Fibroblast of pulmonary artery (primary cell): Measurements from ENCODE around the gene GOT2.
"Not testable (repeated sequence)": the region's sequence is repeated elsewhere in the genome, so short reads cannot be mapped to it uniquely, and the experiment has no call there.

Experiments
- DNase-seq: peaks from one replicate; pipeline ENCODE4 v3.0.0-alpha.2; 2010; ENCODE audit warnings: low read depth
- H3K4me3 ChIP-seq: replicated peaks from 2 replicates; pipeline ENCODE4 v1.5.1; 2011; ENCODE audit warnings: low read depth, mild to moderate bottlenecking, control low read depth, low read length, moderate library complexity
- TF ChIP-seq, protein P1 (sequence below): IDR thresholded peaks from 2 replicates; pipeline ENCODE4 v1.5.1; 2011; ENCODE audit warnings: mild to moderate bottlenecking, control low read depth, low read length, inconsistent platforms; ENCODE audit errors: missing control alignments

GOT2 gene

DNA sequence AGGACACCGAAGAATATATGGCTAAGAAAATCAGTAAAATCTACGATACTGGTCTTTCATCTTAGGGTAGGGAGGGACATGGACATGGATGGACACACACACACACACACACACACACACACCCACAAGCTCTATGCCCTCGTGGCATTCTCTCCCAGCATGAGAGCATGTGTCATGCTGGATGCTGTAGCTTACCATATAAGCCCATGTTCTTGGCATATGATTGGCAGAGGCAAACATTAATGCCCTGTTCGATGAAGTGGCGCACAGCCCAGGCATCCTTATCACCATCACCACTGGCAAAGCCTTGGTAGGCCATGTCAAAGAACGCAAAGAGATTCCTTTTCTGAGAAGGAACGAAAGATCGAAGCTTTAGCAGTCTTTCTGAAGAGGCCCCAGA lies 17.6 kb downstream of the GOT2 start:
- no peak overlapping the region for H3K4me3 ChIP-seq
- no peak for DNase-seq
- TF ChIP-seq, protein P1, sequence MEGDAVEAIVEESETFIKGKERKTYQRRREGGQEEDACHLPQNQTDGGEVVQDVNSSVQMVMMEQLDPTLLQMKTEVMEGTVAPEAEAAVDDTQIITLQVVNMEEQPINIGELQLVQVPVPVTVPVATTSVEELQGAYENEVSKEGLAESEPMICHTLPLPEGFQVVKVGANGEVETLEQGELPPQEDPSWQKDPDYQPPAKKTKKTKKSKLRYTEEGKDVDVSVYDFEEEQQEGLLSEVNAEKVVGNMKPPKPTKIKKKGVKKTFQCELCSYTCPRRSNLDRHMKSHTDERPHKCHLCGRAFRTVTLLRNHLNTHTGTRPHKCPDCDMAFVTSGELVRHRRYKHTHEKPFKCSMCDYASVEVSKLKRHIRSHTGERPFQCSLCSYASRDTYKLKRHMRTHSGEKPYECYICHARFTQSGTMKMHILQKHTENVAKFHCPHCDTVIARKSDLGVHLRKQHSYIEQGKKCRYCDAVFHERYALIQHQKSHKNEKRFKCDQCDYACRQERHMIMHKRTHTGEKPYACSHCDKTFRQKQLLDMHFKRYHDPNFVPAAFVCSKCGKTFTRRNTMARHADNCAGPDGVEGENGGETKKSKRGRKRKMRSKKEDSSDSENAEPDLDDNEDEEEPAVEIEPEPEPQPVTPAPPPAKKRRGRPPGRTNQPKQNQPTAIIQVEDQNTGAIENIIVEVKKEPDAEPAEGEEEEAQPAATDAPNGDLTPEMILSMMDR = no peak

DNA sequence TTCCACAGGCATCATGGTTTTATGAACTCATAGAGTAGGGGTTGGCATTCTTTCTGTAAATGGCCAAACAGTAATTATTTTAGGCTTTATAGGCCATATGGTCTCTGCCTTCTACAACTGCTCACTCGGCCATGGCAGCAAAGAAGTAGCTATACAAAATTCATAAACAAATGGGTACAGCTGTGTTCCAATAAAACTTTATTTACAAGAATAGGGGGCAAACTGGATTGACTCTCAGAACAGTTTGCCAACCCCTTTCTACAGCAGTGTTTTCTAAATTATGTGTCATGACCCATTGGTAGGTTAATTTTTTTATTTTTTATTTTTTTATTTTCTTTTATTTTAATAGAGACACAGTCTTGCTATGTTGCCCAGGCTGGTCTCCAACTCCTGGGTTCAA lies 20.4 kb downstream of the GOT2 start:
- DNase-seq = no peak
- no peak overlapping the region for H3K4me3 ChIP-seq
- TF ChIP-seq, protein P1 = no peak

DNA sequence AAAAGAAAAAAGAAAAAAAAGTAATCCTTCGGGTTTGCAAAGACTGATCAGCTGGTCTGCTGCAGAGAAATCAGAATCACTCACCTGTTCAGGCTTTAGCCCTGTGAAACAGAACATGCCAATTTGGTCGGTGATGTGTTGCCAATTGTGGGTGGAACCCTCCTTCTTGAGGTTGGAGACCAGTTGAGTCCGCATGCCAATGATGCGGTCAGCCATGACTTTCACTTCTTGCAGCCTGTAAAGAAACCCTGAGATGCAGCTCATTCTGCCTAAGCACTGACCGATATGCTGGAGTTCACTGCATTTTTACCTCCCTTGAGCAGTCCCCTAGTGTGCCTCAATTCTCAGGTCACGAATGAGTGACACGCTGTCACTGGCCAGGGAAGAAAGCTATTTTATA lies 24.8 kb downstream of the GOT2 start:
- DNase-seq = no peak
- TF ChIP-seq, protein P1 = no peak
- H3K4me3 ChIP-seq = no peak overlapping the region

DNA sequence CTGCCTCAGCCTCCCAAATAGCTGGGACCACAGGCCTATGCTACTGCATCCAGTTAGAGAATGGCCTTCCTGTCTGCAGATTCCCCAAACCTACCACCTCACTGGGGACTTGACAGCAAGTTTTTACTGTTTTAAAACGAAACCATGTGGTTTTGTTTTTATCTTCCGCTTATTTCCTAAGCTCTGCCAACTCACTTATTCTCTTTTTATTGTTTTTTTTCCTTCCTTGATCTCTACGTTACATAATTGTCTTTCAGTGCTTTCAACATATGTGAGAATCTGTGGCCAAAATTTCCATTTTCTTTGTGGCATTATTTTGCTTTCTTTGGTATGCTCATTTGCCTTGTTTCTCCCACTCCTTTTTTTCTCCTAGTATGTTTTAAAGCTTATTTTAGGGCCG lies 35.0 kb downstream of the GOT2 start:
- DNase-seq = no peak
- H3K4me3 ChIP-seq = no peak overlapping the region

DNA sequence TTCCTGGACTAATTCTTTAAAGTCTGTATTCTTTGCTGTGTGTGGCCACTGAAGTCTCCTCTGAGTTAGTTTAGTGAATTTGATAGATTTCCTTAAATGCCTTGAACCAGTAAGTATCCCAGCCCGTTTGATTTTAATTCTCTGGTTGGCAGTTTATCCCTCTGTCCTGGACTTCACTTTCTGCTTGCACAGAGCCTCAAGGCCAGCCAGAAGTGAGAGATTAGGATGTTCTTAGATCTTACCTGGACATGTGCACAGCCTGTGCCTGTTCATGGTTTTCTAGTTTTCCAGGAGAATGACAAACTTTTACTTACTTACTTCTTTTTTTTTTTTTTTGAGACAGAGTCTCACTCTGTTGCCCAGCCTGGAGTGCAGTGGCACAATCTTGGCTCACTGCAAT lies 38.7 kb downstream of the GOT2 start:
- TF ChIP-seq, protein P1 = no peak
- H3K4me3 ChIP-seq = no peak overlapping the region
- no peak for DNase-seq

More for the DNA sequence above, 35.0 kb downstream of the GOT2 start:
- TF ChIP-seq, protein P1 = no peak

DNA sequence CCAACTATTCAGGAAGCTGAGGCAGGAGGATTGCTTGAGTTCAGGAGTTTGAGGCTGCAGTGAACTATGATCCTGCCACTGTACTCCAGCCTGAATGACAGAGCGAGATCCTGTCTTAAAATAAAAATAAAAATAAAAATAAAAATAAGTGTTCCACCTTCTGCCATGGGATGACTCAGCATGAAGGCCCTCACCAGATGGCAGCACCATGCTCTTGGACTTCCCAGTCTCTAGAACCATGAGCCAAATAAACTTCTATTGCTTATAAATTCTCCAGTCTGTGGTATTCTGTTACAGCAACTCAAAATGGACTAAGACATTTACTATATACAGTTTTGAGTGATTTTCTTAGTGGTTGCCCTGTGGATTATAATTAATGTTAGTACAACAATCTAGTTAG lies 41.7 kb downstream of the GOT2 start:
- no peak for DNase-seq
- no peak overlapping the region for H3K4me3 ChIP-seq
- TF ChIP-seq, protein P1 = no peak

DNA sequence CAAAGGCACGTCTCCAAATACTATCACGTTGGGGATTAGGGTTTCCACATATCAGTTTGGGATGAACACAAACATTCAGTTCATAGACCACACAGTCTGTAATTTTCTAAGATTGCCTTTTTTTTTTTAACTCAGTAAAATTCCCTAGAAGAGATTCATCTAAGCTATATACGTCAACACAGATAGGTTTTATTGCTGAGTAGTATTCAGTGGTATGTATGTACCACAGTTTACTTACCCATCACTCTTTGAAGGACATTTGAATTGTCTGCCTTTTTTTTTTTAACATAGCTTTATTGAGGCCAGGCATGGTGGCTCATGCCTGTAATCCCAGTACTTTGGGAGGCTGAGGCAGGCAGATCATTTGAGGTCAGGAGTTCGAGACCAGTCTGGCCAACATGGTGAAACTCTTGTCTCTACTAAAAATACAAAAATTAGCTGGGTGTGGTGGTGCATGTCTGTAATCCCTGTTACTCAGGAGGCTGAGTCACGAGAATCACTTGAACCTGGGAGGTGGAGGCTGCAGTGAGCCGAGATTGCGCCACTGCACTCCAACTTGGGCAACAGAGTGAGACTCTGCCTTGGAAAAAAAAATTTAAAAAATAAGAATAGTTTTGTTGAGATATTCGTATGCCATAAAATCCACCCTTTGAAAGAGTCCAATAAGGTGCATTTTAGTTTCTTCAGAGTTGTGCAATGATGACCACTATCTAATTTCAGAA lies 47.0 kb downstream of the GOT2 start:
- not testable (repeated sequence) for H3K4me3 ChIP-seq, DNase-seq
